ENCODE measurements around the gene BRIX1.
A peak's percentile ranks its signal among the peaks of the same experiment; 100 is the strongest.
"Not testable (repeated sequence)": the region's sequence is repeated elsewhere in the genome, so short reads cannot be mapped to it uniquely, and the experiment has no call there.

The BRIX1 gene

GRCh38 chr5:34915856-34916192 lies 313 bp downstream of the BRIX1 start:
- DNase-seq = no peak

GRCh38 chr5:34916518-34916917 lies 1.0 kb downstream of the BRIX1 start:
- no peak for DNase-seq

GRCh38 chr5:34918025-34918424 lies 2.5 kb downstream of the BRIX1 start:
- DNase-seq = no peak

GRCh38 chr5:34919077-34919476 lies 3.6 kb downstream of the BRIX1 start:
- DNase-seq = no peak

GRCh38 chr5:34923256-34923655 lies 7.7 kb downstream of the BRIX1 start:
- not testable (repeated sequence) for DNase-seq

- DNase-seq = no peak
Measured at GRCh38 chr5:34923694-34924461, 8.4 kb downstream of the BRIX1 start.

- DNase-seq = no peak
Measured at GRCh38 chr5:34924462-34924765, 8.9 kb downstream of the BRIX1 start.

GRCh38 chr5:34926318-34926888 lies 10.9 kb downstream of the BRIX1 start:
- DNase-seq = no peak

- no peak for DNase-seq
Measured at GRCh38 chr5:34927785-34928184, 12.3 kb downstream of the BRIX1 start.

- DNase-seq = no peak
Measured at GRCh38 chr5:34928267-34928666, 12.8 kb downstream of the BRIX1 start.

- DNase-seq = peak; percentile 94
Measured at GRCh38 chr5:34929134-34929719, 13.7 kb downstream of the BRIX1 start, which contains the start of gene DNAJC21. Gene DNAJC21, plus strand, starts transcription at chr5:34929559. Its CDS starts 261 bp downstream, at chr5:34929820.

GRCh38 chr5:34929720-34930461 lies 14.4 kb downstream of the BRIX1 start:
- peak; percentile 78 for DNase-seq

- DNase-seq = no peak
Measured at GRCh38 chr5:34930462-34930844, 14.9 kb downstream of the BRIX1 start.

GRCh38 chr5:34930870-34931269 lies 15.4 kb downstream of the BRIX1 start:
- no peak for DNase-seq

GRCh38 chr5:34932947-34933346 lies 17.4 kb downstream of the BRIX1 start:
- no peak for DNase-seq

- DNase-seq = no peak
Measured at GRCh38 chr5:34941936-34942335, 26.4 kb downstream of the BRIX1 start.

GRCh38 chr5:34944044-34944443 lies 28.5 kb downstream of the BRIX1 start:
- no peak for DNase-seq

- DNase-seq = no peak
Measured at GRCh38 chr5:34944460-34945047, 29.0 kb downstream of the BRIX1 start.

GRCh38 chr5:34957321-34957720 lies 41.8 kb downstream of the BRIX1 start:
- no peak for DNase-seq

- DNase-seq = no peak
Measured at GRCh38 chr5:34957857-34958690, 42.6 kb downstream of the BRIX1 start.

GRCh38 chr5:34959323-34959722 lies 43.8 kb downstream of the BRIX1 start:
- DNase-seq = no peak

GRCh38 chr5:34967540-34967939 lies 52.0 kb downstream of the BRIX1 start:
- DNase-seq = no peak
